Activated CD4-positive, alpha-beta T cell treated with anti-CD3 and anti-CD28 coated beads for 1 hour (primary cell): Measurements from ENCODE around the gene WIZ.
"Not testable (repeated sequence)": the region's sequence is repeated elsewhere in the genome, so short reads cannot be mapped to it uniquely, and the experiment has no call there.

ENCODE experiments used
- DNase-seq: peaks from one replicate; pipeline ENCODE4 v3.0.0-alpha.2; 2020

WIZ gene

GRCh38 chr19:15449620-15450527 lies at the start of gene WIZ:
WIZ (minus strand) TSS chr19:15449956; CDS start chr19:15448307, 1,649 bp downstream.
- peak; percentile 74 for DNase-seq

- DNase-seq, result no peak
These were observed 49.2 kb upstream of the WIZ start for GRCh38 chr19:15498910-15499309.

GRCh38 chr19:15498156-15498858 lies 48.6 kb upstream of the WIZ start:
- DNase-seq, result no peak

GRCh38 chr19:15495151-15495550 lies 45.4 kb upstream of the WIZ start:
- DNase-seq, result no peak

- DNase-seq, result no peak
These were observed 38.9 kb upstream of the WIZ start for GRCh38 chr19:15488489-15489226.

- DNase-seq, result no peak
These were observed 37.3 kb upstream of the WIZ start for GRCh38 chr19:15487038-15487437.

GRCh38 chr19:15485768-15486167 lies 36.0 kb upstream of the WIZ start:
- DNase-seq, result not testable (repeated sequence)

GRCh38 chr19:15480996-15481395 lies 31.2 kb upstream of the WIZ start:
- DNase-seq, result not testable (repeated sequence)

GRCh38 chr19:15479391-15480345 lies 29.9 kb upstream of the WIZ start, which contains the start of gene PGLYRP2:
PGLYRP2 (minus strand) TSS chr19:15479501; CDS start chr19:15479371, 130 bp downstream.
- DNase-seq, result no peak

- no peak for DNase-seq
These were observed 26.6 kb upstream of the WIZ start for GRCh38 chr19:15476325-15476724.

GRCh38 chr19:15475611-15476010 lies 25.9 kb upstream of the WIZ start:
- no peak for DNase-seq

GRCh38 chr19:15475169-15475568 lies 25.4 kb upstream of the WIZ start:
- DNase-seq, result no peak

GRCh38 chr19:15473821-15474220 lies 24.1 kb upstream of the WIZ start:
- DNase-seq, result not testable (repeated sequence)

GRCh38 chr19:15471639-15472101 lies 21.9 kb upstream of the WIZ start:
- no peak for DNase-seq

GRCh38 chr19:15469513-15470297 lies 19.9 kb upstream of the WIZ start:
- DNase-seq, result no peak

GRCh38 chr19:15468675-15469512 lies 19.1 kb upstream of the WIZ start:
- no peak for DNase-seq

- DNase-seq, result no peak
These were observed 18.0 kb upstream of the WIZ start for GRCh38 chr19:15467734-15468214.

- peak; percentile 51 for DNase-seq
These were observed 17.3 kb upstream of the WIZ start for GRCh38 chr19:15466851-15467733.
